ENCODE measurements around the gene SMAD7.

DNA sequence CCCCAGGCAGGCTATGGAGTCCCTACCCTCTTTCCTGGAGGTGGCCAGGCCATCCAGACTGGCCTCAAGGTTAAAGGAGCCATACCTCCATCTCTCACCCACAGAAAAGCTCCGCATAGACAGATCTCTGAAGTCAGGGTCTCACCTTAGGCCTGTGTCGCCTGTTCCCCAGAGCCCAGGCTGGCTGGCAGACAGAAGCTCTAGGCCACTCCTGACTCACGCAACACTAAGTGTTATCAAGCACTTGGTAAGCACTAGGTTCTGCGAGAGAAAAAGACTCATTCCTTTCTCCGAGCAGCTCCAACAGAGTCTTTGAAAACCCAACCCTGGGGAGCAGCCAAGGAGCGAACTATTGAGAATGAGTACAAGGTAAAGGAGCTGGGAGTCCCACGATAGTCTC, 6.1 kb downstream of the SMAD7 start:
- TF ChIP-seq CTCF (conservative IDR thresholded peaks at IDR 0.05 in 1 of 2, IDR thresholded peaks at IDR 0.05 in 1 of 2; ENCODE audit: low read depth in 1 of 2, low read length in 2 of 2) (no peak), EZH2 (IDR thresholded peaks at IDR 0.05; ENCODE audit: low read length, missing control alignments) (no peak)

Measured in fibroblast of lung (primary cell).